Suprapubic skin (tissue), 4 donors: ENCODE results near the gene ASIC5. TPM values are rescaled to one million over a fixed set of nuclear protein-coding genes. Genes with fewer than 3 reads are reported as not detected.

Experiments used
- DNase-seq, 2 donors: peaks; one replicate each; pipeline ENCODE4 v3.0.0-alpha.2; 2019; ENCODE audit warnings: low spot score in 2 of 2
- H3K27ac ChIP-seq: fragments of 200-600 bp; sonication (generic); one replicate; pipeline ENCODE4 v1.5.1; 2019
- H3K27me3 ChIP-seq: fragments of 200-600 bp; sonication (generic); one replicate; pipeline ENCODE4 v1.5.1; 2019
- H3K36me3 ChIP-seq: fragments of 200-600 bp; sonication (generic); one replicate; pipeline ENCODE4 v1.5.1; 2019
- H3K4me1 ChIP-seq: fragments of 200-600 bp; sonication (generic); one replicate; pipeline ENCODE4 v1.5.1; 2019
- H3K4me3 ChIP-seq: fragments of 200-600 bp; sonication (generic); one replicate; pipeline ENCODE4 v1.5.1; 2019; ENCODE audit warnings: mild to moderate bottlenecking
- H3K9me3 ChIP-seq: fragments of 200-600 bp; sonication (generic); one replicate; pipeline ENCODE4 v1.5.1; 2019
- CTCF ChIP-seq, 2 donors: fragments of 200-600 bp in 1 of 2; fragments of 450-650 bp in 1 of 2; sonication (generic) in 1 of 2; IDR thresholded peaks; one replicate each; pipeline ENCODE4 v1.5.1; 2016 to 2019; ENCODE audit warnings: antibody characterized with exemption in 2 of 2, mild to moderate bottlenecking in 1 of 2, moderate library complexity in 1 of 2
- EP300 ChIP-seq: sonication (generic); formaldehyde crosslinking; IDR thresholded peaks from one replicate; pipeline ENCODE4 v1.6.1; 2017; ENCODE audit warnings: antibody characterized with exemption
- POLR2A ChIP-seq, 2 donors: fragments of 450-650 bp; IDR thresholded peaks; one replicate each; pipeline ENCODE4 v1.6.1; 2017; ENCODE audit warnings: antibody characterized with exemption in 2 of 2, mild to moderate bottlenecking in 2 of 2, moderate library complexity in 2 of 2
- POLR2AphosphoS5 ChIP-seq, 3 donors: sonication (generic); formaldehyde crosslinking; IDR thresholded peaks; one replicate each; pipeline ENCODE4 v1.6.1; 2017; ENCODE audit warnings: antibody characterized with exemption in 3 of 3
- WGBS: methylation state at CpG from one replicate; pipeline ENCODE4 v1.1.5; 2018; 5-methylcytosine and 5-hydroxymethylcytosine counted together
- total RNA-seq, 4 donors: library from RNA; depleted of rRNA; stranded (reverse); fragments of >200 nt; gene quantifications; one replicate each; pipeline ENCODE4 v1.1.0, GENCODE V29; 2016

ASIC5 gene
- not detected for total RNA-seq

- Histone ChIP-seq H3K27me3 (no peaks in the 10 kb centered on the region), H3K36me3 (no peaks in the 10 kb centered on the region), H3K27ac (no peak within 1 kb of the TSS), H3K4me3 (no peak within 1 kb of the TSS), H3K9me3 (no peaks in the 10 kb centered on the region), H3K4me1 (no peaks in the 10 kb centered on the region)
- TF ChIP-seq CTCF (IDR thresholded peaks at IDR 0.05) (no peak), EP300 (no peak), POLR2A (IDR thresholded peaks at IDR 0.05) (no peak), POLR2AphosphoS5 (IDR thresholded peaks at IDR 0.05) (no peak)
- WGBS = 0% methylated on average over 1 of the region's 1 CpG
- no peak for DNase-seq
Measured at GRCh38 chr4:155866177-155866576, at the start of gene ASIC5. ASIC5 (minus strand) TSS chr4:155866277; CDS start chr4:155866226, 51 bp downstream.

- H3K4me1 ChIP-seq = no peaks in the 10 kb centered on the region
- H3K27me3 ChIP-seq = no peaks in the 10 kb centered on the region
- 56% methylated on average over 5 of the region's 5 CpGs for WGBS
- H3K9me3 ChIP-seq = no peaks in the 10 kb centered on the region
- no peaks in the 10 kb centered on the region for H3K36me3 ChIP-seq
- no peak for DNase-seq
- H3K27ac ChIP-seq = no peak overlapping the region
- no peak overlapping the region for H3K4me3 ChIP-seq
- TF ChIP-seq POLR2A (IDR thresholded peaks at IDR 0.05) (no peak), EP300 (no peak)
Measured at GRCh38 chr4:155914782-155915181, 48.7 kb upstream of the ASIC5 start.

GRCh38 chr4:155911905-155912304 lies 45.8 kb upstream of the ASIC5 start:
- no peaks in the 10 kb centered on the region for H3K27me3 ChIP-seq
- no peak overlapping the region for H3K27ac ChIP-seq
- no peaks in the 10 kb centered on the region for H3K36me3 ChIP-seq
- no peaks in the 10 kb centered on the region for H3K9me3 ChIP-seq
- no peak for DNase-seq
- H3K4me1 ChIP-seq = no peaks in the 10 kb centered on the region
- TF ChIP-seq CTCF (IDR thresholded peaks at IDR 0.05) (no peak), EP300 (no peak), POLR2AphosphoS5 (IDR thresholded peaks at IDR 0.05) (no peak), POLR2A (IDR thresholded peaks at IDR 0.05) (no peak)
- WGBS = 90% methylated on average over 1 of the region's 1 CpG
- H3K4me3 ChIP-seq = no peak overlapping the region

GRCh38 chr4:155909615-155910226 lies 43.6 kb upstream of the ASIC5 start:
- no peaks in the 10 kb centered on the region for H3K9me3 ChIP-seq
- H3K27ac ChIP-seq = no peak overlapping the region
- H3K4me1 ChIP-seq = no peaks in the 10 kb centered on the region
- DNase-seq = no peak
- no peak for TF ChIP-seq EP300
- TF ChIP-seq POLR2AphosphoS5 (IDR thresholded peaks at IDR 0.05) = no peak
- no peak for TF ChIP-seq POLR2A (IDR thresholded peaks at IDR 0.05)
- TF ChIP-seq CTCF (IDR thresholded peaks at IDR 0.05) = no peak
- H3K36me3 ChIP-seq = no peaks in the 10 kb centered on the region
- H3K4me3 ChIP-seq = no peak overlapping the region
- 91% methylated on average over 3 of the region's 3 CpGs for WGBS
- no peaks in the 10 kb centered on the region for H3K27me3 ChIP-seq

GRCh38 chr4:155908187-155909139 lies 42.4 kb upstream of the ASIC5 start:
- no peak overlapping the region for H3K4me3 ChIP-seq

GRCh38 chr4:155907556-155907955 lies 41.5 kb upstream of the ASIC5 start:
- no peaks in the 10 kb centered on the region for H3K9me3 ChIP-seq
- DNase-seq = no peak
- WGBS = 65% methylated on average over 1 of the region's 1 CpG
- TF ChIP-seq CTCF (IDR thresholded peaks at IDR 0.05) (no peak), POLR2AphosphoS5 (IDR thresholded peaks at IDR 0.05) (no peak), POLR2A (IDR thresholded peaks at IDR 0.05) (no peak), EP300 (no peak)
- H3K4me3 ChIP-seq = no peak overlapping the region
- H3K27ac ChIP-seq = no peak overlapping the region
- H3K27me3 ChIP-seq = no peaks in the 10 kb centered on the region
- no peaks in the 10 kb centered on the region for H3K4me1 ChIP-seq
- H3K36me3 ChIP-seq = no peaks in the 10 kb centered on the region

More at GRCh38 chr4:155908187-155909139, 42.4 kb upstream of the ASIC5 start:
- Histone ChIP-seq H3K27ac (no peak overlapping the region), H3K4me1 (no peaks in the 10 kb centered on the region), H3K9me3 (no peaks in the 10 kb centered on the region), H3K36me3 (no peaks in the 10 kb centered on the region), H3K27me3 (no peaks in the 10 kb centered on the region)
- TF ChIP-seq EP300 = no peak
- DNase-seq = no peak
- WGBS = 90% methylated on average over 4 of the region's 4 CpGs
